ENCODE data around the gene SHE.

- TF ChIP-seq, protein P1, sequence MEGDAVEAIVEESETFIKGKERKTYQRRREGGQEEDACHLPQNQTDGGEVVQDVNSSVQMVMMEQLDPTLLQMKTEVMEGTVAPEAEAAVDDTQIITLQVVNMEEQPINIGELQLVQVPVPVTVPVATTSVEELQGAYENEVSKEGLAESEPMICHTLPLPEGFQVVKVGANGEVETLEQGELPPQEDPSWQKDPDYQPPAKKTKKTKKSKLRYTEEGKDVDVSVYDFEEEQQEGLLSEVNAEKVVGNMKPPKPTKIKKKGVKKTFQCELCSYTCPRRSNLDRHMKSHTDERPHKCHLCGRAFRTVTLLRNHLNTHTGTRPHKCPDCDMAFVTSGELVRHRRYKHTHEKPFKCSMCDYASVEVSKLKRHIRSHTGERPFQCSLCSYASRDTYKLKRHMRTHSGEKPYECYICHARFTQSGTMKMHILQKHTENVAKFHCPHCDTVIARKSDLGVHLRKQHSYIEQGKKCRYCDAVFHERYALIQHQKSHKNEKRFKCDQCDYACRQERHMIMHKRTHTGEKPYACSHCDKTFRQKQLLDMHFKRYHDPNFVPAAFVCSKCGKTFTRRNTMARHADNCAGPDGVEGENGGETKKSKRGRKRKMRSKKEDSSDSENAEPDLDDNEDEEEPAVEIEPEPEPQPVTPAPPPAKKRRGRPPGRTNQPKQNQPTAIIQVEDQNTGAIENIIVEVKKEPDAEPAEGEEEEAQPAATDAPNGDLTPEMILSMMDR (IDR thresholded peaks at IDR 0.05): no peak
- no peak for TF ChIP-seq POLR2A (IDR thresholded peaks at IDR 0.05)
Observed at GRCh38 chr1:154431586-154432373, 70.4 kb downstream of the SHE start.

Data from body of pancreas (tissue), 4 donors.